Measurements from ENCODE around the gene TSEN54.
A peak's percentile ranks its signal among the peaks of the same experiment; 100 is the strongest.
"Not testable (repeated sequence)": the region's sequence is repeated elsewhere in the genome, so short reads cannot be mapped to it uniquely, and the experiment has no call there.

Gene TSEN54

DNA sequence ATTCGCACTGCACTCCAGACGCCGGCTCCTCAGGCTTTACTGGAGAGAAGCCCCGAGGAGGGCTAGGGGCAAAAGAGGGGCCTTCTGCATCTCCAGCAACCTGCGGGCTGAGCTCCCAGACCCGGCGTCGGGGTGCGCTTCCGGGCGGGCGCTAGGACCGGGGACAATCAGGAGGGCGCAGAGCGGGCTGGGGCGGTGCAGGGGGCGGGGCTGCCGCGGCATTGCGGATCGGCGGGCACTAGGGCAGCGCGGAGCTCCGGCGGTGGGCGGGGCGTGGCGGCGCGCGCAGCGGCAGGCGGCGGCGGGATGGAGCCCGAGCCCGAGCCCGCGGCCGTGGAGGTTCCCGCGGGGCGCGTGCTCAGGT, at the start of gene TSEN54:
Gene TSEN54 (plus strand): TSS at position 274 of the 364 bp plus-strand sequence. CDS start 33 bp downstream, at position 307.
- peak; percentile 90 for DNase-seq (ENCODE audit: low read depth)

DNA sequence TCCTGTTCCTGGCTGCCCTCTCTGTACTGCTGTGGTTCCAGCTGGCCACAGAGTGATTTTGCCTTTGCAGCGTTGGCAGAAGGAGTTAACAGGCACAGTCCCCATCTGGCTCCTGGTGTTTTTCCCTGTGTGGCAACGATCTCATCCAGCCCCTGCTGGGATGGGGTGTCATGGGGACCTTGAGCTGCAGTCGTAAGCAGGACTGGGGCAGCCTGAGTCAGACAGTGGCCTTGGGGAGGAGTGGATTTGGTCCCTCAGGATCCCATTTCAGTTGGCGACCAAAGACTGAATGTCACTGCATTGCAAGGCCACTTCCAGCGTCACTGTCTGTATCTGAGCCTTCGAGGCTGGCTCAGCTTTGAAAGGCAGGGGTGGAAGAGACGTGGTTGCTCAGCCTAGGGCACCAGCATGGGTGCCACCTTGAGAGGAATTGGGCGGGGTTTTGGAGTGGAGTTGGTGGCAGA, 48.0 kb upstream of the TSEN54 start:
- DNase-seq (ENCODE audit: low read depth): no peak

GRCh38 chr17:75468779-75469373, 47.5 kb upstream of the TSEN54 start:
- no peak for DNase-seq (ENCODE audit: low read depth)

- no peak for DNase-seq (ENCODE audit: low read depth)
Measured at GRCh38 chr17:75471207-75471606, 45.1 kb upstream of the TSEN54 start.

DNA sequence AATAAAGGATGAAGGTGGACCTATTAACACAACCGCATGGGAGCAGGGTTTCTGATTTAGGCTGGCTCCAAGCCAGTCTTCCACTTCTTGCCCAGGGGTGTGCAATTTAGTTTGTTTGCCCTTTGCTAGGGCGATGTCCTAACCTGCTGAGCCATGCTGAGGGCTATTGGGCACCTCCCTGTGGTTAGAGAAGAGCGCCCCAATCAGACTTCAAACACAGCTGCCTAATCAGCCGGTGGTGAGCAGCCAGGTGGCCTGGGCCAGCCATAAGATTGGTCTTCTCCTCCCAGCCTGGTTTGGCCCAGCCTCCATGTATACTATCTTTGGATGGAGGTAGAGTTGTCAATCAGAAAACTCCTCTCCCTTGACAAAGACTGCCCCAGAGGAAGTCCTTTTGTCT, 44.2 kb upstream of the TSEN54 start:
- DNase-seq (ENCODE audit: low read depth): no peak

GRCh38 chr17:75473246-75473645, 43.1 kb upstream of the TSEN54 start:
- DNase-seq (ENCODE audit: low read depth): no peak

GRCh38 chr17:75474736-75475135, 41.6 kb upstream of the TSEN54 start:
- DNase-seq (ENCODE audit: low read depth): no peak

DNA sequence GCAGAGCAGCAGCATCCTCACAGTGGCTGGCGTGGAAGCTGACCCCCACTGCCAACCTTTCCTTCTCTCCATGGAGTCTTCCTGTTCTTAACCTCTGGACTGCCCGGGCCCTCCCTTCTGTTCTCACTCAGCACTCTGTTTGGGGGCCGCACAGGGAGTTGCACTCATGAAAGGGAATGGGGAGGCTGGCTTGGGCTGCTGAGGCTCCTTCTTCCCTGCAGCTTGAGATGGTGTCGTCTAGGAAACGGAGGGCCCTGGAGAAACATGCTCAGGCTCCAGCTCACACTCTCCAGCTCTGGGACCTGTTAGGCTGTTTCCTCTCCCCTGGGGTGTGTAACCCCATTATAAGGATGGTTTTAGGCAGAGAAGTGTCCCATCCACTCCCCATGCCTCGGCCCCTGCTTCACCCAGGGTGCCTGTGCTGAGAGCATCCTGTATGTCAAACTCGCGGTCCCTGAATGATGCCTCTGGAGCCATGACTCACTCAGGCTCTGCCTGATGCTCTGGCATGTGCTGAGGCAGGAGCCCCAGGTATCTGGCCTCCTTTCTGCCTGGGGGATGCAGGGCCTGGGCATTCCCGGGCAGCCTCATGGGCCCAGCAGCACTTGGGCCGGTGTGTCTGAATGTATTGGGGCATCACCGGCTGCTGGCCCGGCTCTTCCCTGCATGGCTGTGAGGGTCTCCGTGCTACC, 41.0 kb upstream of the TSEN54 start:
- no peak for DNase-seq (ENCODE audit: low read depth)

GRCh38 chr17:75475851-75476250, 40.5 kb upstream of the TSEN54 start:
- DNase-seq (ENCODE audit: low read depth): no peak

DNA sequence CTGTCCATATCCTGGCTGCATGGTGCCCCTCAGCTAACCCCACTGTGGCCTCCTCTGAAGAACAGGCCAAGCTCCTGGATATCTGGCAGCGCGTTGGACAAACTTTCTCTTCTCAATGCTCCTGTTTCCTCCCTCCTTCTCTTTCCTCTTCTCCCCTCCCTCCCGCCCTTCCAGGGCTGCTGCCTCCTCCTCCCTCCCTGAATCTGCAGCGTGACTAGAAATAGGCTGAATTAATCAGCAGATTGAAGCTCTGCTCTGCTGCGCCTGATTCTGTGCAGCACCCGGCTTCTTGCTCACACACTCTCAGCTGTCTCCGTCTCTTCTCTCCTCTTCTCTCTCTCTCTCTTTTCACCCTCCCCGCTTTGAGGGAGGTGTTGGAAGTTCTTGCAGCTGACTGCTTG, 40.1 kb upstream of the TSEN54 start:
- no peak for DNase-seq (ENCODE audit: low read depth)

- DNase-seq (ENCODE audit: low read depth): no peak
Measured at GRCh38 chr17:75476752-75477489, 39.4 kb upstream of the TSEN54 start.

- not testable (repeated sequence) for DNase-seq (ENCODE audit: low read depth)
Measured at GRCh38 chr17:75477490-75477862, 38.9 kb upstream of the TSEN54 start.

DNA sequence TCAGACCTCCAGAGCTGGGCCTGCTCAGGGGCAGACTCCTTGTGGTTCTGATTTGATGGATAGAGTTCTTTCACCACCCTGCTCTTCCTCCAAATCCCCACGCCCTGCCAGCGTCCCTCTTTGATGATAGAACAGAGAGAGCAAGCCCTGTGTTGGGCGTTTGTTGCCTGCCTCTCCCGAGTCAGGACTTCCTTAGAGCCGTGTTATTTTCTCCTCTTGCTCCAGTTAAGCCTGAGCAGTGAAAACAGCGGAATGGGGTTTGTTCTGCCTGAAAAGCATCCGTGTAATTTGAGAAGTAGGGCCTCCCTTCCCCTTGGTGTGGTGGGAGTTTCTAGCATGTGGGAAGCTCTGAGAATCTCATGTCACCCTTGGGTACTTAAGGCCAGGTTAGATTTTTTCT, 37.8 kb upstream of the TSEN54 start:
- no peak for DNase-seq (ENCODE audit: low read depth)

DNA sequence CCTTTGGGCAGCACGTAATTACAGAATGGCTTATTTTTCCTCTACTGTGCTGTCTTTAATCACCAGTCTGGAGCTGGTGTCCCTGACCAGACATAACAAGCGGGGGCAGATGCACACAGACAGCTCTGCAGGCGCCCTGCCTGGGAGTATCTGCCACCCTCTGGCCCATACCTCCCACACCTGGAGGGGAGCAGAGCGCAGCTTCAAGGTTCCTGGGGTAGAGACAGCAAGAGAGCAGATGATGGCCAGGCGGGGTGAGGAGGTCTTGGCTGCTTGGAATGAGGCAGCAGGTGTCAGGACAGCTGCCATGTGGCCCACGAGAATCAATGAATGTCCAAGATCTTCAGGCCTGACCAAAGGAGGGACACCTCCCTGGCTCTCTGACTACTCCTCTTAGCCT, 36.0 kb upstream of the TSEN54 start:
- DNase-seq (ENCODE audit: low read depth): no peak

DNA sequence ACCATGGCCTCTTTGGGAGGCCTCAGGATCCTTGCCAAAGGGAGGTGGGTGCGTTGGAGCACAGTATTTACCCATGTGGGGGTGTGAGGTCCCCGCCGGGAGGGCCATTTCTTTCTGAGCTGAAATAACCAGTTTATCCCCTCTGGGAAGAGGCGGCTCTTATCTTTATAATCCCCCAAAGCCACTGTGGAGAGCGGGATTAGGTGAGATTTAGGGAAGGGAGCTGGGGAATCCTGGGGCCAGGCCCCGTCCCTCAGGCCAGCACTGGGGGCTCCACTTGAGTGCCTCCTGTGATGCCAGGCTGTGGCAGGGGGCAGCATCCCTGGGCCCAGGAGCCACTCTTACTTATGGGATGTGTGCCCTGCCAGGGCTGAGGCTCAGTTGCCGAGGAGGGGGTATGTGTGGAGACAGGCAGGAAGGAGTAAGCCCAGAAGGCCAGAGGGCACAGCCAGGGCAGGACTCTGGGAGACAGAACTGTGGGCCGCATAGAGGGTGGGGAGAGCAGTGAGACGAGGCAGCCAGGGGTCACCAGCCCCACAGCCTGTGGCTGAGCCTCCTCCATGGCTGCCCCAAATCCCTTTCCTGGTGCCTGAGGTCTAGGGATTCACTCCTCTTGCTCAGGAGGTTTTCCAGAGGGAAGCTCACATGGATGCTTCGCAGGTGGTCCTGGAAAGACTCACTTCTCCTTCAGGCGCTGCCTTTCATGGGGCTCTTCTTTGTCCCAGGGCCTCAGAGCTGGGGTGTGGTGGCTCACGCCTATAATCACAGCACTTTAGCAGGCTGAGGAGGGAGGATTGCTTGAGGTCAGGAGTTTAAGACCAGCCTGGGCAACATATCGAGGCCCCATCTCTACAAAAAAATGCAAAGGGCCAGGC, 34.9 kb upstream of the TSEN54 start:
- DNase-seq (ENCODE audit: low read depth): no peak

- no peak for DNase-seq (ENCODE audit: low read depth)
Measured at GRCh38 chr17:75482098-75482942, 34.0 kb upstream of the TSEN54 start.

- no peak for DNase-seq (ENCODE audit: low read depth)
Measured at GRCh38 chr17:75485688-75486087, 30.6 kb upstream of the TSEN54 start.

- DNase-seq (ENCODE audit: low read depth): no peak
Measured at GRCh38 chr17:75486151-75486550, 30.2 kb upstream of the TSEN54 start.

DNA sequence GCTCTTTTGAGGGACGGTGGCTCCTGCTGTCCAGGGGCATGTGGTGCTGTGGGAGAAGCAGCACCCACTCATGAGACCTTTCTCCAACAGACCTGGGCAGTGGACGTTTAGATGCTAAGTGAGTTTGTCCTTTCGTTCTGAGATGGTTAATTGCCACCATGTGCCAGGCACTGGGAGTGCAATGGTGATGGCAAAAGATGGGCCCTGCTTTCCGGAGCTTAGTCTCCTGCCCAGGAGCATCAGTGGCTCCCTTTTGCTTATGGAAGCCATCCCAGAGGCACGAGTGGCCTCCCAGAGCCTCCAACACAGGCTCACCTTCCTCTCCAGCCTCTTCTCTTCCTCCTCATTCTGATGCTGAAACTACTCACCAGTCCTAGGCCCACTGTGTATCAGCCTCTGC, 29.4 kb upstream of the TSEN54 start:
- no peak for DNase-seq (ENCODE audit: low read depth)

GRCh38 chr17:75487351-75488070, 28.8 kb upstream of the TSEN54 start:
- peak; percentile 44 for DNase-seq (ENCODE audit: low read depth)
